ENCODE measurements around the gene SPEN.

The SPEN gene

DNA sequence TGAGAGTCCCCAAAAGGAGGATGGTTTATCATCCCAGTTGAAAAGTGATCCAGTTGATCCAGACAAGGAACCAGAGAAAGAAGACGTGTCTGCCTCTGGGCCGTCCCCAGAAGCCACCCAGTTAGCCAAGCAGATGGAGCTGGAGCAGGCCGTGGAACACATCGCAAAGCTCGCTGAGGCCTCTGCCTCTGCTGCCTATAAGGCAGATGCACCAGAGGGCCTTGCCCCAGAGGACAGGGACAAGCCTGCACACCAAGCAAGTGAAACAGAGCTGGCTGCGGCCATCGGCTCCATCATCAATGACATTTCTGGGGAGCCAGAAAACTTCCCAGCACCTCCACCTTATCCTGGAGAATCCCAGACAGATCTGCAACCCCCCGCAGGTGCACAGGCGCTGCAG is 85.1 kb downstream of the SPEN start:
- no peaks in the 10 kb centered on the region for H3K9me3 ChIP-seq (ENCODE audit: control insufficient read depth, insufficient read depth, low read length)
- peaks cover 97% of the 10 kb centered on the region for H3K36me3 ChIP-seq (ENCODE audit: control insufficient read depth, low read length)
- H4K20me1 ChIP-seq (ENCODE audit: control insufficient read depth, insufficient read depth, low read depth, low read length): peaks cover 4% of the 10 kb centered on the region; the same call in 1 of the 2 replicates
- H3K79me2 ChIP-seq (ENCODE audit: control insufficient read depth, low read length): peaks cover 15% of the 10 kb centered on the region
- no peaks in the 10 kb centered on the region for H3K4me1 ChIP-seq (ENCODE audit: control insufficient read depth, low read length)
- H3K4me3 ChIP-seq (ENCODE audit: low read length): no peak overlapping the region
- TF ChIP-seq, protein P1, sequence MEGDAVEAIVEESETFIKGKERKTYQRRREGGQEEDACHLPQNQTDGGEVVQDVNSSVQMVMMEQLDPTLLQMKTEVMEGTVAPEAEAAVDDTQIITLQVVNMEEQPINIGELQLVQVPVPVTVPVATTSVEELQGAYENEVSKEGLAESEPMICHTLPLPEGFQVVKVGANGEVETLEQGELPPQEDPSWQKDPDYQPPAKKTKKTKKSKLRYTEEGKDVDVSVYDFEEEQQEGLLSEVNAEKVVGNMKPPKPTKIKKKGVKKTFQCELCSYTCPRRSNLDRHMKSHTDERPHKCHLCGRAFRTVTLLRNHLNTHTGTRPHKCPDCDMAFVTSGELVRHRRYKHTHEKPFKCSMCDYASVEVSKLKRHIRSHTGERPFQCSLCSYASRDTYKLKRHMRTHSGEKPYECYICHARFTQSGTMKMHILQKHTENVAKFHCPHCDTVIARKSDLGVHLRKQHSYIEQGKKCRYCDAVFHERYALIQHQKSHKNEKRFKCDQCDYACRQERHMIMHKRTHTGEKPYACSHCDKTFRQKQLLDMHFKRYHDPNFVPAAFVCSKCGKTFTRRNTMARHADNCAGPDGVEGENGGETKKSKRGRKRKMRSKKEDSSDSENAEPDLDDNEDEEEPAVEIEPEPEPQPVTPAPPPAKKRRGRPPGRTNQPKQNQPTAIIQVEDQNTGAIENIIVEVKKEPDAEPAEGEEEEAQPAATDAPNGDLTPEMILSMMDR (IDR thresholded peaks at IDR 0.05; ENCODE audit: low read depth, low read length, poor library complexity, severe bottlenecking): no peak
- TF ChIP-seq EZH2phosphoT487 (IDR thresholded peaks at IDR 0.05; ENCODE audit: borderline replicate concordance, low read length): no peak
- H3K27ac ChIP-seq (ENCODE audit: low read depth, low read length): no peak overlapping the region
- no peaks in the 10 kb centered on the region for H3F3A ChIP-seq (ENCODE audit: control insufficient read depth, insufficient read depth)
- no peak overlapping the region for H3K4me2 ChIP-seq (ENCODE audit: low read length)
- no peaks in the 10 kb centered on the region for H3K27me3 ChIP-seq (ENCODE audit: control insufficient read depth, low read length)
- no peaks in the 10 kb centered on the region for H3K9me2 ChIP-seq (replicated peaks; ENCODE audit: control insufficient read depth, low read length)

DNA sequence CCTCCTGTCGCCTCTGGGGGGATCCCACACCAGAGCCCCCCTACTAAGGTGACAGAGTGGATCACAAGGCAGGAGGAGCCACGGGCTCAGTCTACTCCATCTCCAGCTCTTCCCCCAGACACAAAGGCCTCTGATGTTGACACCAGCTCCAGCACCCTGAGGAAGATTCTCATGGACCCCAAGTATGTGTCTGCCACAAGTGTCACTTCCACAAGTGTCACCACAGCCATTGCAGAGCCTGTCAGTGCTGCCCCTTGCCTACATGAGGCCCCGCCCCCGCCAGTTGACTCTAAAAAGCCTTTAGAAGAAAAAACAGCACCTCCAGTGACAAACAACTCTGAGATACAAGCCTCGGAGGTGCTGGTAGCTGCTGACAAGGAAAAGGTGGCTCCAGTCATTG is 86.2 kb downstream of the SPEN start:
- Histone ChIP-seq H3K4me2 (ENCODE audit: low read length) (no peak overlapping the region), H3K4me1 (ENCODE audit: control insufficient read depth, low read length) (no peaks in the 10 kb centered on the region), H3K36me3 (ENCODE audit: control insufficient read depth, low read length) (peaks cover 96% of the 10 kb centered on the region), H4K20me1 (ENCODE audit: control insufficient read depth, insufficient read depth, low read depth, low read length) (peaks cover 4% of the 10 kb centered on the region; the same call in 1 of the 2 replicates), H3K27me3 (ENCODE audit: control insufficient read depth, low read length) (no peaks in the 10 kb centered on the region), H3K4me3 (ENCODE audit: low read length) (no peak overlapping the region), H3K9me2 (replicated peaks; ENCODE audit: control insufficient read depth, low read length) (no peaks in the 10 kb centered on the region), H3F3A (ENCODE audit: control insufficient read depth, insufficient read depth) (peaks cover 4% of the 10 kb centered on the region; the same call in 1 of the 2 replicates), H3K79me2 (ENCODE audit: control insufficient read depth, low read length) (peaks cover 15% of the 10 kb centered on the region), H3K27ac (ENCODE audit: low read depth, low read length) (no peak overlapping the region), H3K9me3 (ENCODE audit: control insufficient read depth, insufficient read depth, low read length) (no peaks in the 10 kb centered on the region)
- TF ChIP-seq, protein P1 (IDR thresholded peaks at IDR 0.05; ENCODE audit: low read depth, low read length, poor library complexity, severe bottlenecking): no peak
- TF ChIP-seq EZH2phosphoT487 (IDR thresholded peaks at IDR 0.05; ENCODE audit: borderline replicate concordance, low read length): no peak

DNA sequence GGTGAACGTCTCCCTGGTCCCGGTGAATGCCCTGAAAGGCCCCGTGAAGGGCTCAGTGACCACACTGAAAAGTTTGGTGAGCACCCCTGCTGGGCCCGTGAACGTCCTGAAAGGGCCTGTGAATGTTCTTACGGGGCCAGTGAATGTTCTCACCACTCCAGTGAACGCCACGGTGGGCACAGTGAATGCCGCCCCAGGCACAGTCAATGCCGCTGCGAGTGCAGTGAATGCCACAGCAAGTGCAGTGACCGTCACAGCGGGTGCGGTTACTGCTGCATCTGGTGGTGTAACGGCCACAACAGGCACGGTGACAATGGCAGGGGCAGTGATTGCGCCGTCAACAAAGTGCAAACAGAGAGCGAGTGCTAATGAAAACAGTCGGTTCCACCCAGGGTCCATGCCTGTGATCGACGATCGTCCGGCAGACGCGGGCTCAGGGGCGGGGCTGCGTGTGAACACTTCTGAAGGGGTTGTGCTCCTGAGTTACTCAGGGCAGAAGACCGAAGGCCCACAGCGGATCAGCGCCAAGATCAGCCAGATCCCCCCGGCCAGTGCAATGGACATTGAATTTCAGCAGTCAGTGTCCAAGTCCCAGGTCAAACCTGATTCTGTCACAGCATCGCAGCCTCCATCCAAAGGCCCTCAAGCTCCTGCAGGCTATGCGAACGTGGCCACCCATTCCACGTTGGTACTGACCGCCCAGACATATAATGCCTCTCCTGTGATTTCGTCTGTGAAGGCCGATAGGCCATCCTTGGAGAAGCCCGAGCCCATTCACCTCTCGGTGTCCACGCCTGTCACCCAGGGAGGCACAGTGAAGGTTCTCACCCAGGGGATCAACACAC is 86.9 kb downstream of the SPEN start:
- H3K79me2 ChIP-seq (ENCODE audit: control insufficient read depth, low read length): peaks cover 15% of the 10 kb centered on the region
- no peak overlapping the region for H3K4me3 ChIP-seq (ENCODE audit: low read length)
- H3K4me1 ChIP-seq (ENCODE audit: control insufficient read depth, low read length): no peaks in the 10 kb centered on the region
- H3K27me3 ChIP-seq (ENCODE audit: control insufficient read depth, low read length): no peaks in the 10 kb centered on the region
- no peaks in the 10 kb centered on the region for H3K9me2 ChIP-seq (replicated peaks; ENCODE audit: control insufficient read depth, low read length)
- peaks cover 4% of the 10 kb centered on the region; the same call in 1 of the 2 replicates for H4K20me1 ChIP-seq (ENCODE audit: control insufficient read depth, insufficient read depth, low read depth, low read length)
- no peak overlapping the region for H3K4me2 ChIP-seq (ENCODE audit: low read length)
- H3K27ac ChIP-seq (ENCODE audit: low read depth, low read length): no peak overlapping the region
- H3F3A ChIP-seq (ENCODE audit: control insufficient read depth, insufficient read depth): peaks cover 4% of the 10 kb centered on the region; the same call in 1 of the 2 replicates
- TF ChIP-seq EZH2phosphoT487 (IDR thresholded peaks at IDR 0.05; ENCODE audit: borderline replicate concordance, low read length): no peak
- TF ChIP-seq, protein P1 (IDR thresholded peaks at IDR 0.05; ENCODE audit: low read depth, low read length, poor library complexity, severe bottlenecking): no peak
- no peaks in the 10 kb centered on the region for H3K9me3 ChIP-seq (ENCODE audit: control insufficient read depth, insufficient read depth, low read length)
- peaks cover 96% of the 10 kb centered on the region for H3K36me3 ChIP-seq (ENCODE audit: control insufficient read depth, low read length)

Measured in DOHH2 (cell line).